SK-N-SH (cell line): ENCODE measurements around the gene COPZ1. TPM values are rescaled to one million over a fixed set of nuclear protein-coding genes. Genes with fewer than 3 reads are reported as not detected.

Experiments
- CTCF ChIA-PET: fragments of 300-600, 350-600 bp; formaldehyde crosslinking; extraction: SDS; loops from one replicate; lab custom pipeline; 2021; lab: Yijun Ruan, JAX
- POLR2A ChIA-PET: fragments of 350-600 bp; sonication (Branson Sonifier 250); formaldehyde crosslinking; extraction: SDS; loops from one replicate; lab custom pipeline; 2020; ENCODE audit warnings: antibody characterized with exemption, inconsistent platforms; lab: Yijun Ruan, JAX
- DNase-seq: peaks from one replicate; pipeline ENCODE4 v3.0.0; 2012
- H2AFZ ChIP-seq: fragments of 200-600 bp; sonication (generic); 2 replicates; pipeline ENCODE4 v1.8.1; 2016; ENCODE audit warnings: antibody characterized with exemption, mild to moderate bottlenecking, low read depth
- H3F3A ChIP-seq: fragments of 200-600 bp; sonication (generic); replicated peaks from 2 replicates; pipeline ENCODE3; 2016; ENCODE audit warnings: antibody characterized with exemption, mild to moderate bottlenecking; ENCODE audit not compliant: insufficient read depth
- H3K27ac ChIP-seq, 2 experiments: fragments of 200-500 bp in 1 of 2; fragments of 200-600 bp in 1 of 2; sonication (Bioruptor generic) in 1 of 2; sonication (generic), shearing (Covaris generic) in 1 of 2; 2 replicates each; pipeline versions ENCODE4 v1.5.1 to v1.6.1; 2014 to 2016; ENCODE audit warnings: low read depth in 2 of 2, inconsistent platforms in 1 of 2, low read length in 1 of 2, mild to moderate bottlenecking in 1 of 2, mixed read lengths in 1 of 2
- H3K27me3 ChIP-seq: fragments of 200-600 bp; sonication (generic), shearing (Covaris generic); 2 replicates; pipeline ENCODE4 v1.6.1; 2016; ENCODE audit warnings: mixed run types; ENCODE audit not compliant: insufficient read depth
- H3K36me3 ChIP-seq, 2 experiments: fragments of 200-500 bp in 1 of 2; fragments of 200-600 bp in 1 of 2; sonication (Bioruptor generic) in 1 of 2; sonication (generic) in 1 of 2; replicated peaks in 1 of 2; 2 replicates each; pipeline versions ENCODE3 to v1.5.1; 2014 to 2016; ENCODE audit warnings: low read length in 1 of 2, mild to moderate bottlenecking in 1 of 2; ENCODE audit not compliant: insufficient read depth in 2 of 2, control insufficient read depth in 1 of 2
- H3K4me1 ChIP-seq, 2 experiments: fragments of 200-500 bp in 1 of 2; fragments of 200-600 bp in 1 of 2; sonication (Bioruptor generic) in 1 of 2; sonication (generic), shearing (Covaris generic) in 1 of 2; 2 replicates each; pipeline versions ENCODE4 v1.5.1 to v1.6.1; 2014 to 2016; ENCODE audit warnings: low read depth in 1 of 2, low read length in 1 of 2, mixed run types in 1 of 2; ENCODE audit not compliant: insufficient read depth in 2 of 2, control insufficient read depth in 1 of 2
- H3K4me2 ChIP-seq: fragments of 200-600 bp; sonication (generic), shearing (Covaris generic); 2 replicates; pipeline ENCODE4 v1.6.1; 2017; ENCODE audit warnings: mixed run types
- H3K4me3 ChIP-seq, 2 experiments: fragments of 200-500 bp in 1 of 2; fragments of 200-600 bp in 1 of 2; sonication (Bioruptor generic) in 1 of 2; sonication (generic), shearing (Covaris generic) in 1 of 2; 2 replicates each; pipeline versions ENCODE4 v1.5.1 to v1.8.1; 2014 to 2016; ENCODE audit warnings: low read depth in 2 of 2, inconsistent platforms in 1 of 2, low read length in 1 of 2, mild to moderate bottlenecking in 1 of 2, mixed read lengths in 1 of 2, moderate library complexity in 1 of 2
- H3K79me2 ChIP-seq: fragments of 200-600 bp; sonication (generic); 2 replicates; pipeline ENCODE4 v1.8.1; 2017; ENCODE audit warnings: mild to moderate bottlenecking; ENCODE audit not compliant: insufficient read depth
- H3K9ac ChIP-seq: fragments of 200-600 bp; sonication (generic); 2 replicates; pipeline ENCODE4 v1.6.1; 2017; ENCODE audit warnings: mixed run types
- H3K9me2 ChIP-seq: fragments of 200-600 bp; sonication (generic); 2 replicates; pipeline ENCODE4 v1.6.1; 2017; ENCODE audit warnings: mixed run types
- H3K9me3 ChIP-seq: fragments of 200-600 bp; sonication (generic); 2 replicates; pipeline ENCODE4 v1.6.1; 2017; ENCODE audit warnings: mixed run types, mild to moderate bottlenecking, moderate library complexity
- H4K20me1 ChIP-seq: fragments of 200-600 bp; sonication (generic); 2 replicates; pipeline ENCODE4 v1.6.1; 2017; ENCODE audit warnings: mild to moderate bottlenecking, mixed run types; ENCODE audit not compliant: insufficient read depth
- CHD2 ChIP-seq: fragments of 150-350 bp; IDR thresholded peaks from 2 replicates; pipeline ENCODE4 v1.6.1; 2018; ENCODE audit warnings: low read length; ENCODE audit not compliant: partially characterized antibody
- ELF1 ChIP-seq: IDR thresholded peaks from 2 replicates; pipeline ENCODE4 v1.4.0; 2012
- EZH2phosphoT487 ChIP-seq: fragments of 200-600 bp; sonication (generic); IDR thresholded peaks from 2 replicates; pipeline ENCODE4 v1.6.1; 2017; ENCODE audit warnings: low read depth, mixed run types, mild to moderate bottlenecking, antibody characterized with exemption, moderate library complexity, borderline replicate concordance
- FOSL2 ChIP-seq: IDR thresholded peaks from 2 replicates; pipeline ENCODE4 v1.4.0; 2012; ENCODE audit warnings: low read depth, mild to moderate bottlenecking, moderate library complexity, borderline replicate concordance
- FOXM1 ChIP-seq: IDR thresholded peaks from 2 replicates; pipeline ENCODE4 v1.4.0; 2012; ENCODE audit warnings: low read depth, mild to moderate bottlenecking
- GABPA ChIP-seq: IDR thresholded peaks from 2 replicates; pipeline ENCODE4 v1.4.0; 2012; ENCODE audit warnings: low read depth, mild to moderate bottlenecking
- JUND ChIP-seq: IDR thresholded peaks from 2 replicates; pipeline ENCODE4 v1.4.0; 2012
- MEF2A ChIP-seq: IDR thresholded peaks from 2 replicates; pipeline ENCODE4 v1.4.0; 2012; ENCODE audit warnings: low read depth, borderline replicate concordance
- RAD21 ChIP-seq: IDR thresholded peaks from 2 replicates; pipeline ENCODE4 v1.6.1; 2012; ENCODE audit warnings: mild to moderate bottlenecking, low read length
- RFX5 ChIP-seq: IDR thresholded peaks from 2 replicates; pipeline ENCODE4 v1.6.1; 2012; ENCODE audit warnings: mild to moderate bottlenecking, improper control_type of control experiment, low read length
- RXRA ChIP-seq: IDR thresholded peaks from 2 replicates; pipeline ENCODE4 v1.4.0; 2012; ENCODE audit warnings: low read depth, mild to moderate bottlenecking, borderline replicate concordance
- SIN3A ChIP-seq: IDR thresholded peaks from 2 replicates; pipeline ENCODE4 v1.6.1; 2012; ENCODE audit warnings: low read depth, mild to moderate bottlenecking, low read length, moderate library complexity, borderline replicate concordance
- SMC3 ChIP-seq: IDR thresholded peaks from 2 replicates; pipeline ENCODE4 v1.6.1; 2012; ENCODE audit warnings: low read depth, low read length, improper control_type of control experiment
- TAF1 ChIP-seq: IDR thresholded peaks from 2 replicates; pipeline ENCODE4 v1.6.1; 2012; ENCODE audit warnings: low read depth, mild to moderate bottlenecking, low read length, moderate library complexity, borderline replicate concordance
- TEAD4 ChIP-seq: IDR thresholded peaks from 2 replicates; pipeline ENCODE4 v1.4.0; 2012; ENCODE audit warnings: mild to moderate bottlenecking, borderline replicate concordance; ENCODE audit not compliant: insufficient read depth
- YY1 ChIP-seq: IDR thresholded peaks from 2 replicates; pipeline ENCODE4 v1.4.0; 2012; ENCODE audit warnings: low read depth, mild to moderate bottlenecking
- WGBS: methylation state at CpG from one replicate; pipeline ENCODE4 v1.1.6; 2017; ENCODE audit warnings: low lambda C conversion rate; 5-methylcytosine and 5-hydroxymethylcytosine counted together
- polyA plus RNA-seq, 3 experiments: library from polyadenylated mRNA; depleted of rRNA; stranded (reverse); fragments of >200 nt; gene quantifications; 2 replicates each; pipeline ENCODE4 v1.2.3, GENCODE V29; 2012
- TF ChIP-seq, protein P1 (sequence below): IDR thresholded peaks from 2 replicates; pipeline ENCODE4 v1.4.0; 2012; ENCODE audit warnings: low read depth
- TF ChIP-seq, protein P2 (sequence below): fragments of 200-600 bp; sonication (generic); IDR thresholded peaks from 2 replicates; pipeline ENCODE4 v1.6.1; 2017; ENCODE audit warnings: antibody characterized with exemption, mild to moderate bottlenecking, moderate library complexity
- TF ChIP-seq, protein P3 (sequence below): IDR thresholded peaks from 2 replicates; pipeline ENCODE4 v1.6.1; 2012; ENCODE audit warnings: mild to moderate bottlenecking, low read depth, low read length, moderate library complexity

Gene COPZ1
- polyA plus RNA-seq, 1 of the 3 experiments (the other 2 are of a cell fraction) = 111 TPM

DNA sequence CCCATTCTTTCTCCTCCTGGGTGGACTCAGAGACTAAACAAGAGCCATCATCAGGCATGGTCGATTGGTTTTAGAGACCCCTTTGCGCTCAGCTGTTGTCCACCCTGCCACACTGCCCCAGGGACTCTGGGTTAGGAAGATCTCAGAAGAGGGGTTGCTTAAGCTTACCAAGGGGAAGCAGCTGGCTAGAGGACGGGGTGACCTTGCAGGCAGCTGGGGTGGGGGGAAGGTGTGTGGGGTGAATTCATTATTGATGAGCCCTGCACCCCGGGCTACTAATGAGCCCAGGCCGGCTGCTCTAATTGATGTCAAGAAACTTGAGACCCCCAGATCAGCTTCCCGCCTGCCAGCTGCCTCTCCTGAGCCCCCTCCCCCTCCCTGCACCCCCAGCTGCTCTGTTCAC lies 68.3 kb downstream of the COPZ1 start:
- ChIA-PET CTCF (interaction anchor here (0.9 to 3.3 kb wide), 12 partner anchors 10 to 393 kb away, joined by 3 to 37 read pairs (median 4); partner anchors contain the start of gene HOXC9), POLR2A (no interaction called here)
- Histone ChIP-seq H3K36me3 (peaks cover 15 to 22% of the 10 kb centered on the region in 2 experiments), H3K4me1 (peaks cover 0 to 13% of the 10 kb centered on the region in 2 experiments; a peak in 1 of 4 replicates), H3K27ac (no peak overlapping the region), H3K9me2 (no peaks in the 10 kb centered on the region), H3K79me2 (no peaks in the 10 kb centered on the region), H3K4me2 (no peak overlapping the region), H3K4me3 (no peak overlapping the region), H3K9ac (no peak overlapping the region), H3K9me3 (no peaks in the 10 kb centered on the region), H3K27me3 (no peaks in the 10 kb centered on the region), H3F3A (no peaks in the 10 kb centered on the region), H4K20me1 (no peaks in the 10 kb centered on the region), H2AFZ (no peak overlapping the region)
- WGBS = 95% methylated on average over 4 of the region's 6 CpGs
- DNase-seq = no peak
- TF ChIP-seq JUND = no peak
- TF ChIP-seq, protein P1, sequence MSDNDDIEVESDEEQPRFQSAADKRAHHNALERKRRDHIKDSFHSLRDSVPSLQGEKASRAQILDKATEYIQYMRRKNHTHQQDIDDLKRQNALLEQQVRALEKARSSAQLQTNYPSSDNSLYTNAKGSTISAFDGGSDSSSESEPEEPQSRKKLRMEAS = no peak
- TF ChIP-seq FOXM1 = no peak
- no peak for TF ChIP-seq SMC3
- TF ChIP-seq ELF1 = no peak
- TF ChIP-seq TAF1 = no peak
- no peak for TF ChIP-seq MEF2A
- no peak for TF ChIP-seq RAD21
- no peak for TF ChIP-seq RXRA
- TF ChIP-seq, protein P2, sequence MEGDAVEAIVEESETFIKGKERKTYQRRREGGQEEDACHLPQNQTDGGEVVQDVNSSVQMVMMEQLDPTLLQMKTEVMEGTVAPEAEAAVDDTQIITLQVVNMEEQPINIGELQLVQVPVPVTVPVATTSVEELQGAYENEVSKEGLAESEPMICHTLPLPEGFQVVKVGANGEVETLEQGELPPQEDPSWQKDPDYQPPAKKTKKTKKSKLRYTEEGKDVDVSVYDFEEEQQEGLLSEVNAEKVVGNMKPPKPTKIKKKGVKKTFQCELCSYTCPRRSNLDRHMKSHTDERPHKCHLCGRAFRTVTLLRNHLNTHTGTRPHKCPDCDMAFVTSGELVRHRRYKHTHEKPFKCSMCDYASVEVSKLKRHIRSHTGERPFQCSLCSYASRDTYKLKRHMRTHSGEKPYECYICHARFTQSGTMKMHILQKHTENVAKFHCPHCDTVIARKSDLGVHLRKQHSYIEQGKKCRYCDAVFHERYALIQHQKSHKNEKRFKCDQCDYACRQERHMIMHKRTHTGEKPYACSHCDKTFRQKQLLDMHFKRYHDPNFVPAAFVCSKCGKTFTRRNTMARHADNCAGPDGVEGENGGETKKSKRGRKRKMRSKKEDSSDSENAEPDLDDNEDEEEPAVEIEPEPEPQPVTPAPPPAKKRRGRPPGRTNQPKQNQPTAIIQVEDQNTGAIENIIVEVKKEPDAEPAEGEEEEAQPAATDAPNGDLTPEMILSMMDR = no peak
- no peak for TF ChIP-seq FOSL2
- TF ChIP-seq TEAD4 = no peak
- TF ChIP-seq RFX5 = no peak
- no peak for TF ChIP-seq CHD2
- no peak for TF ChIP-seq SIN3A
- TF ChIP-seq YY1 = no peak
- no peak for TF ChIP-seq EZH2phosphoT487
- no peak for TF ChIP-seq GABPA
- TF ChIP-seq, protein P3, sequence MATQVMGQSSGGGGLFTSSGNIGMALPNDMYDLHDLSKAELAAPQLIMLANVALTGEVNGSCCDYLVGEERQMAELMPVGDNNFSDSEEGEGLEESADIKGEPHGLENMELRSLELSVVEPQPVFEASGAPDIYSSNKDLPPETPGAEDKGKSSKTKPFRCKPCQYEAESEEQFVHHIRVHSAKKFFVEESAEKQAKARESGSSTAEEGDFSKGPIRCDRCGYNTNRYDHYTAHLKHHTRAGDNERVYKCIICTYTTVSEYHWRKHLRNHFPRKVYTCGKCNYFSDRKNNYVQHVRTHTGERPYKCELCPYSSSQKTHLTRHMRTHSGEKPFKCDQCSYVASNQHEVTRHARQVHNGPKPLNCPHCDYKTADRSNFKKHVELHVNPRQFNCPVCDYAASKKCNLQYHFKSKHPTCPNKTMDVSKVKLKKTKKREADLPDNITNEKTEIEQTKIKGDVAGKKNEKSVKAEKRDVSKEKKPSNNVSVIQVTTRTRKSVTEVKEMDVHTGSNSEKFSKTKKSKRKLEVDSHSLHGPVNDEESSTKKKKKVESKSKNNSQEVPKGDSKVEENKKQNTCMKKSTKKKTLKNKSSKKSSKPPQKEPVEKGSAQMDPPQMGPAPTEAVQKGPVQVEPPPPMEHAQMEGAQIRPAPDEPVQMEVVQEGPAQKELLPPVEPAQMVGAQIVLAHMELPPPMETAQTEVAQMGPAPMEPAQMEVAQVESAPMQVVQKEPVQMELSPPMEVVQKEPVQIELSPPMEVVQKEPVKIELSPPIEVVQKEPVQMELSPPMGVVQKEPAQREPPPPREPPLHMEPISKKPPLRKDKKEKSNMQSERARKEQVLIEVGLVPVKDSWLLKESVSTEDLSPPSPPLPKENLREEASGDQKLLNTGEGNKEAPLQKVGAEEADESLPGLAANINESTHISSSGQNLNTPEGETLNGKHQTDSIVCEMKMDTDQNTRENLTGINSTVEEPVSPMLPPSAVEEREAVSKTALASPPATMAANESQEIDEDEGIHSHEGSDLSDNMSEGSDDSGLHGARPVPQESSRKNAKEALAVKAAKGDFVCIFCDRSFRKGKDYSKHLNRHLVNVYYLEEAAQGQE = no peak
